Stimulated activated CD4-positive, alpha-beta T cell treated with anti-CD3 and anti-CD28 coated beads, Interleukin-15, amount 100 ng/mL, for 1 hour (primary cell): ENCODE data around the gene CORO7.
"Not testable (repeated sequence)": the region's sequence is repeated elsewhere in the genome, so short reads cannot be mapped to it uniquely, and the experiment has no call there.

Experiments
- DNase-seq, 2 donors: peaks; one replicate each; pipeline ENCODE4 v3.0.0-alpha.2; 2020; ENCODE audit warnings: low read depth in 1 of 2, low spot score in 1 of 2

Gene CORO7

DNA sequence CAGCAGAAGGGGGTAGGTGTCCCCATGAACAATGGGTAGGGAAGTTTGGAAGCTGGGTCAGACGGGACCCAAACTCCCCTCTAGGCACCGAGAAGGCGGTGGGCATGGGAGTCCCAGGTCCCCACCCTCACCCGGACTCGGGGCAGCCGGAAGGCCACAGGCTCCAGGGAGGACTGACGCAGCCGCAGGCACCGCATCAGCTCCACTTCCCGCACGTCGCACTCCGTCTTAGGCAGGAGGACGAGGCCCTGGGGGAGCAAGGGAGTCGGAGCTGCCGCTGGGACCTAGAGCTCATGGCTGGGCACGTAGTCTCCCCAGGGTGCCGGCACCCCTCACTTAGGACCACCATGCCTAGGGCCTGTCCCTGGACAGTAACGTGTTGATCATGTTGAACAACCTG lies 58.2 kb downstream of the CORO7 start:
- DNase-seq = no peak

DNA sequence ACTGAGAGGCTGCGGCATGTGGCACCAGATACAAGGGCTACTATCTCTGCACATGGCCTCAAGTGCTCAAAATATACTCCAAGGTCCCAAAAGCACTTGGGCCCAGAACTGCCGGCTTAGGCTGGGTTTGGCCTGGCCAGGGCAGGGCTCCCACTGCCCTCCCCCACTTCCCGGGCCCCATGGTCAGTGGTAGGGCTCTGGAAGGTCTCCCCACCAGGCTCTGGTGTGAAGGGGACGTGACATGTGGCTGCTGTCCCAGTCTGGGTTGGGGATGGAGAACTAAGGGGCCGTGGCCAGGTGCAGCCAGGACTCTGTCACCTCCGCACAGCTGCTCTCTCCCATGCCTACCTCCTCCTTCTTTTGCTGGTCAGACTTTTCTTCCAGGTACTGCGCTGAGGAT lies 59.6 kb downstream of the CORO7 start:
- DNase-seq = no peak

DNA sequence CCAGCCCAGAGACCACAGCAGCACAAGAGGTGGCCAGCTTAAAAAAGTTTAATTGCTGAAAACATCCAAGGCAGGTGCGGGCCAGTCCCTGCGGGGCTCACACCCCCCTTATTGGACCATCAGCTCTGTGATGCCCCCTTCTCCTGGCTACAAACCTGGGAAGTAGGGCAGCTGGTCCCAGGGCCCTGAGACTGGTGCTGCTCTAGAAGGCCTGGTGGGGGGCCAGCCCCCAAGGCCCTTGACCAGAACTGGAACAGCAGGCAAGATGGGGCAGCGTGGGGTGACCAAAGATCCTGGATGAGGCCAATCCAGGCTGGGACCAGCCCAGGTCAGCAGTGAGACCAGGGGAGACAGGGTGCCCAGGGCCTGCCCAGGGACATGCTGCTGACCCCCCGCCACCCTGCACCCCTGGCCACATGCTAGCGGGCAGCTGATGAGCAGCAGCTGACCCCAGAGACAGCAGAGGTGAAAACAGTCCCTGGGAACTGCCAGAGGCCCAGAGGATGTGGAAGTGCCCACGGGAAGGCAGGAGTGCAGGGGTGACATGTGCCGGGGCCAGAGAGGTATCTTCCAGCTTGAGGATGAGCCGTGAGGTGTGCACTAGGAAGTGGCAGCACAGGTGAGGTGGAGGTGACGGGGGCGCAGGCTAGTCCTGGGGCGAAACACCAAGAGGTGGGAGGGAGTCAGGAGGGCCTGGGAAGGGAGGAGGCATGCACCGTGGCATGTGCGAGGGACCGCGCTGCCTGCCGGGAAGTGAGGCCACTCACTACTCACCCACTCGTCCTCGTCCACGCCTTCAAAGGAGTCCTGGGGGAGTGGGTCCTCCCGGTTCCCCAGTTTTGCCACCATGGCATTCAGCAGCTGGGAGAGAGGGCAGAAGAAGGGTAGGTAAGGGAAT lies 61.6 kb downstream of the CORO7 start:
- no peak for DNase-seq

DNA sequence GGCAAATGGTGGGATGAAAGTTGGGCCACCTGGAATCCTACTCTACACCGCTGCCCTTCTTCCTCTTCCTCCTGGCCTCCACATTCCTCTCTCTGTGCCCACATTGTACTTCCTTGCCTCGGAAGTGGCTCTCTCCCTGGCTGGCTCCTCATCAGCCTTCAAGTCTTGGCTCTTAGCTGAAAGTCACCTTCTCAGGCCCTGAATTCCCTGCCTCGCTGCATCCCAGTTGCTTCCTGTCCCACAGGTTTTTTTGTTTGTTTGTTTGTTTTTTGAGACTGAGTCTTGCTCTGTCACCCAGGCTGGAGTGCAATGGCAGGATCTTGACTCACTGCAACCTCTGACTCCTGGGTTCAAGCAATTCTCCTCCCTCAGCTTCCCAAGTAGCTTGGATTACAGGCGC lies 62.7 kb downstream of the CORO7 start:
- no peak for DNase-seq

DNA sequence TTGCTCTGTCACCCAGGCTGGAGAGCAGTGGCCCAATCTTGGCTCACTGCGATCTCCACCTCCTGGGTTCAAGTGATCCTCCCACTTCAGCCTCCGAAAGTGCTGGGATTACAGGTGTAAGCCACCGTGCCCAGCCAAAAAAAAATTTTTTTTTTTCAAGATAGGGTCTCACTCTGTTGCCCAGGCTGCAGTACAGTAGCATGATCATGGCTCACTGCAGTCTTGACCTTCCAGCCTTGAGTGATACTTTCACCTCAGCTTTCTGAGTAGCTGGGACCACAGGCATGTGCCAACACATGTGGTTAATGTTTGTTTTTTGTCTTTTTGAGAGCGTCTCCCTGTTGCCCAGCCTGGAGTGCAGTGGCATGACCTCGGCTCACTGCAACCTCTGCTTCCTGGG lies 63.6 kb downstream of the CORO7 start:
- DNase-seq = no peak

DNA sequence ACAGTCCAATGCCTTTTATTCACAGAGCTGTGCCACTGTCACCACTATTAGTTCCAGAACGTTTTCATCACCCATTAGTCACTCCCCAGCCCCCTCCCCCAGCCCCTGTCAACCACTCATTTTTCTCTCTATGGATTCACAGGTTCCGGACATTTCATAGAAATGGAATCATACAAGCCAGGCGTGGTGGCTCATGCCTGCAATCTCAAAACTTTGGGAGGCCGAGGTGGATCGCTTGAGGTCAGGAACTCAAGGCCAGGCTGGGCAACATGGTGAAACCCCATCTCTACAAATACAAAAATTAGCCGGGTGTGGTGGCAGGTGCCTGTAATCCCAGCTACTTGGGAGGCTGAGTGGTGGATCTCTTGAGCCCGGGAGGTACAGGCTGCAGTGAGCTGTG lies 64.5 kb downstream of the CORO7 start:
- DNase-seq = no peak

DNA sequence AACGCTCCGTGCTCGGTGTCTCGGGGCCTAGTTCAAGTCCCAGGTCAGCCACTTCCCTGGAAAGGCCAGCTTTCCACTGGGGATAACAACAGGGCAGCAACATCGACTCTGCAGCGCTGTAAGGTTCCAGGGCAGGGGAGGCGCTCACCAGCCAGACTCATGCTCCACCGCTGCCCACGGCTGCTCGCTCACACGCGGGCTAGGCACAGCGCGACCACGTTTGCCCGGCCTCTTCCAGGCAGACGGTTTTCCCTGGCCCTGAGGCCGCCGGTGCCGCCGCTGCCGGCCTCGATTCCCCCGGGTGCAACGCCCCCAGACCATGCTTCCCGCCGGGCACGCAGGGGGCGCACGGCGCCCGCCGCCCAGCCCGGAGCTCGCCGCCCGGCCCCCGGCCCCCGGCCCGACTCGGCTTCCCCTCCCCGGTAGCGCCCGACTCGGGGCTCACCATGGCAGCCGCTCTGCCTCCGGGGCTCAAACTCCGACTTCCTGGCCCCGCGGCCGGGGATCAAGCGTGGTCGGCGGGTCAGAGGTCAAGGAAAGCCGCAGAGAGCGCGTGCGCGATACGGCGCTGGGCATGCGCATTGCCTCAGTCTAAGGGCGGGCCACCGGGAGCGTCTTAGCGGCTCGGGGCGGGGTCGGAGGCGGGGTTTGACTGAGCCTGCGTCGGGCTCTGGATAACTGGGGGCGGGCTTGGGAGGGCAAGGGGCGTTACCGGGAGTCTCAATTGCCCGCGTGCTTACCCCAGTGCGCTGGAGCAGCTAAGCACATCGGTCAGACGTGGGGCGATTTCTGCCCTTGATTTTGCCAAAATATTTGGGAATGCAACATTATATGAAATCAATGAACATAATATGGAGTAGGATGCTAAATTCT lies 65.4 kb downstream of the CORO7 start, which contains the start of gene PAM16:
TSS of gene PAM16 (minus strand) at position 535 of the 873 bp plus-strand sequence. CDS start at position 448, 87 bp downstream.
- DNase-seq = peak; percentile 96 to 99

DNA sequence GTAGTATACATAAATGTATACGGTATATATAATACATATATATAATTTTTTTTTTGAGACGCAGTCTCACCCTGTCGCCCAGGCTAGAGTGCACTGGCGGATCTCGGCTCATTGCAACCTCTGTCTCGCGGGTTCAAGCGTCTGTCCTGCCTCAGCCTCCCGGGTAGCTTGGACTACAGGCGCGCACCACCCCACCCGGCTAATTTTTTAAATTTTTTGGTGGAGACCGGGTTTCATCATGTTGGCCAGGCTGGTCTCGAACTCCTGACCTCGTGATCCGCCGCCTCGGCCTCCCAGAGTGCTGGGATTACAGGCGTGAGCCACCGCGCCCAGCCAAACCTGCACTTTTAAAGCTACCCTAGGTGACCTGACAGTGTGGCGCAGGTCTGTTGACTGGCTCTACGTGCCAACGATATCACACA lies 66.0 kb downstream of the CORO7 start:
- DNase-seq = no peak

DNA sequence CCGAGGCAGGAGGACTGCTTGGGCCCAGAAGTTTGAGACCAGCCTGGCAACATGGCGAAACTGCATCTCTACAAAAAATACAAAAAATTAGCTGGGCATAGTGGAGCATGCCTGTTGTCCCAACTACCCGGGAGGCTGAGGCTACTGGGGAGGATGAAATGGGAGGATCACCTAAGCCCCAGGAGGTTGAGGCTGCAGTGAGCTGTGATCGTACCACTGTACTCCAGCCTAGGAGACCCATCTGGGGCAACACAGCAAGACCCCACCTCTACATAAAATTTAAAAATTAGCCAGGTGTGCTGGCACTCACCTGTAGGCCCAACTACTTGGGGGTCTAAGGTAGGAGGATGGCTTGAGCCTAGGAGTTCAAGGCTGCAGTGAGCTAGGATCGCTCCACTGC lies 67.1 kb downstream of the CORO7 start:
- no peak for DNase-seq

DNA sequence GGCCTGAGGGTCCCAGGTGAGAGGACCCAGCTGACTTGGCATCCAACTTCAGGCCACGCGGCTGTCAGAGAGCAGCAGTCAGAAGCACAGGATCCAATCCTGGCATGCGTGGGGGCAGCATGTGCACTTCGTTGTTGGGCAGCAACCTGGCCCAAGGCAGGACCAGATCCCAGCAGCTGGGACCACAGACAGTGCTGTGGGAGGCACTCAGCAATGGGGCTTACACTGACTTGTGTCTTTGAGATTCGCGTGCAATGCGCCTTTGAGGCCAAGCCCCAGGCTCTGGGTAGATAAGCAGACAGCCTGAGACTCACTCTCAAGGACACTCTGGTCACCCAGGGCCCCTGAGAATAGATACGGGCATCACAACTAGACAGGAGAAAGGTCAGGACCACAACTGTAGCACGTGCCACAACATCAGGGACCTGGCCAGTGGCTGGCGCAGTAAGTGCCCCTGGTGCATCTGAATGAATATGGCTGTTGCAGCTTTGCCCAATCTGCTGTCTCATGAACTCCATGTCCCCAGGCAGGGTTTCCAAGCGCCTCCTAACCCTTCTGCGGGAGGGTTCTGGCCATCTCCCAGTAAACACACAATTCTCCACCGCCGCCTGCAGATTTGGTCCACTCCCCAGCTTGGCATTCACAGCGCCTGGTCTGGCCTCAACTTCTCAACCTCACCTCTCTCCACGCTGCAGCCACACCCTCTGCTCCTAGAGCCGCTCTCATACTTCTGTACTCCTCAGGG lies 68.5 kb downstream of the CORO7 start:
- no peak for DNase-seq

DNA sequence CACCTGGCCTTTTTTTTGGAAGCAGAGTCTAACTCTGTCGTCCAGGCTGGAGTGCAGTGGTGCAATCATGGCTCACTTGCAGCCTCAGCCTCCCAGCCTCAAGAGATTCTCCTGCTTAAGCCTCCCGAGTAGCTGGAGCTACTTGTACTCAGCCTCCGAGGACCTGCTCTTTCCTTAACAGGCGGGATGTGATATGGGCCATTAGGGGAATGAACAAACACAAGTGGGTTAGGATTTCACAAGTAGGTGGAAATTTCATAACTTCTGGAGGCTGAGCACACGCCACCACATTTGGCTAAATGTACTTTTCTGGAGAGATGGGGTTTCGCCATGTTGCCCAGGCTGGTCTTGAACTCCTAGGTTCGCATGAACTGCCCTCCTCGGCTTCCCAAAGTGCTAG lies 69.4 kb downstream of the CORO7 start:
- no peak for DNase-seq

DNA sequence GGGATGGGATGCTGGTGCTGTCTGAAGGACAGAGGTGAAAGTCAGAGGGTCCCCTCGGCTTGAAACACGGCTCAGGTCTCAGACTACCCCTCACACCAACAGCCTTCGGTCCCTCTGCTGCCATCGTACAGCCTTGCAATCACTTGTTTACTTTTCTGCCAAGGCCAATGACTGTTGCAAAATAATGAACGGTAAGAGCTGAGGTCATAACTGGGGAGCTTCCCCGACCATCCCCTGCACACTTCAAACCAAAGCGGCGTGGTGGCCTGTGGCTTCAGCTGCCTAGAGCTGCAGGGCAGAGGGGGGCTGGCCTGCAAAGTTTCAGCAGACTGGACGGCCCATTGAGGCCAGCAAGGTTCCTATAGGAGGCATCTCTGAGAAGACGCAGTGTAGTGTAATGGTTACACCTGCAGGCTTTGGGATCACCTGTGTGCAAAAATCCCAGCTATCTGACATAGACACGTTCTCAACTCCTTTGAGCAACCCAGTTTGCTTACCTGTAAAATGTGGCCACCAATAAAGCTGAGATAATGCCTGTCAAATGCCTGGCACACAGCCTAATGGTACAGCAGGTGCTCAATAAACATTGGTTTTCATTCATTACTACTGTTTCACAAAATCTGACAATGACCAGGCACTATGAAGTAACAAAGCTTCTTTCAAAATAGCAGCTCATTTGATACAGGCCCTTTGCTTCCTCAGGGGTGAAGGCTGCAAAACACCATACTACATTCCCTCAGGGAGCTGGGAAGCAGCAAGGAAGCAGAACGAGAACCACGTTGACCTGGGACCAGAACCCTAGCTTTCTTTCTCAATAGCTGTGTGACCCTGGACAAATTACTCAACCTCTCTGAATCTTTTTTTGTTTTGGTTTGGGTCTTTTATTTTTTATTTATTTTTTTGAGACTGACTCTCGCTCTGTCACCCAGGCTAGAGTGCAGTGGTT lies 70.3 kb downstream of the CORO7 start:
- no peak for DNase-seq

DNA sequence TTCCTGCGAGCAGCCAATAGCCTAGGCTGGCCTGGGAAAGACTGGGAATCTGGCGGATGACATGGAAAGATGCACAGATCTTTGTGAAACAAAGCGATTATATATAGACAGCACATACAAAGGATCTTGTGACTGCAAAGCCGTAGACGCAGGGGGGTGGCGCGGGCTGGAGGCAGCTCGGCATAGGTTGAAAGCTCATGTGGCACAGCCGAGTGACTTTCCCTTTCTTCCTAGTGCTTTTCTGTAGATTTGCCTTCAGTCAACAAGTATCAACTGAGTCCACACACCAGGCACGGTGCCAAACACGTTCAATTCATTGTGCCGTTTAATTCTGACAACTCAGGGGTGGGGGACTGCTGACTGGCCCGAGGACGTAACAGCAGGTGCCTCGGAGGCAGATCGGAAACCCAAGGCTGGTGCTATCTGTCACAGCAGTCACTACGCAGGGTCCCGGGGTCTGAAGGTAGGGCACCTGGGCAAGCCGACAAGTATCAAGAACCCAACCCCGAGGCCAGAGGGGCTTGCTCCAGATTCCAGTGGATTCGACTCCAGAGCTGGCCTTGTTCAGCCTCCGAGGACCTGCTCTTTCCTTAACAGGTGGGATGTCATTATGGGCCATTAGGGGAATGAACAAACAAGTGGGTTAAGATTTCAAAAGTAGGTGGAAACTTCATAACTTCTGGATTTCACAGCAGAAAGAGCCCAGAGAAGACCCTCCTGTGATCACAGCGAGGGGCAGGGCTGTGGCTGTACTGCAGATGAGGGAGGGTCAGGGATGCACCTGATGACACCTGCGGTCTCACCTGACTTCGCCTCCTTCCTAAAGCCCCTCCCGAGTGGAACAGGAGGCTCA lies 71.2 kb downstream of the CORO7 start:
- DNase-seq = no peak

DNA sequence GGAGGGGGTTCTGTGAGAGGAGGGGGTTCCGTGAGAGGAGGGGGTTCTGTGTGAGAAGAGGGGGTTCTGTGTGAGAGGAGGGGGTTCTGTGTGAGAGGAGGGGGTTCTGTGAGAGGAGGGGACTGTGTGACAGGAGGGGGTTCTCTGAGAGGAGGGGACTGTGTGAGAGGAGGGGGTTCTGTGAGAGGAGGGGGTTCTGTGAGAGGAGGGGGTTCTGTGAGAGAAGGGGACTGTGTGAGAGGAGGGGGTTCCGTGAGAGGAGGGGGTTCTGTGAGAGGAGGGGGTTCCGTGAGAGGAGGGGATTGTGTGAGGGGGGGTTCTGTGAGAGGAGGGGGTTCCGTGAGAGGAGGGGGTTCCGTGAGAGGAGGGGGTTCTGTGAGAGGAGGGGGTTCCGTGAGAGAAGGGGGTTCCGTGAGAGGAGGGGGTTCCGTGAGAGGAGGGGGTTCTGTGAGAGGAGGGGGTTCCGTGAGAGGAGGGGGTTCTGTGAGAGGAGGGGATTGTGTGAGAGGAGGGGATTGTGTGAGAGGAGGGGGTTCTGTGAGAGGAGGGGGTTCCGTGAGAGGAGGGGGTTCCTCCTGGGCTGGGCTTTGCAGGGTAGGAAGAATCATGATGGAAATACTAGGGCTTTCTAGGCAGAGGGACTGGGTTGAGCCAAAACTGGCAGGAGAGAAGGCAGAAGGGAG lies 72.0 kb downstream of the CORO7 start:
- not testable (repeated sequence) for DNase-seq

DNA sequence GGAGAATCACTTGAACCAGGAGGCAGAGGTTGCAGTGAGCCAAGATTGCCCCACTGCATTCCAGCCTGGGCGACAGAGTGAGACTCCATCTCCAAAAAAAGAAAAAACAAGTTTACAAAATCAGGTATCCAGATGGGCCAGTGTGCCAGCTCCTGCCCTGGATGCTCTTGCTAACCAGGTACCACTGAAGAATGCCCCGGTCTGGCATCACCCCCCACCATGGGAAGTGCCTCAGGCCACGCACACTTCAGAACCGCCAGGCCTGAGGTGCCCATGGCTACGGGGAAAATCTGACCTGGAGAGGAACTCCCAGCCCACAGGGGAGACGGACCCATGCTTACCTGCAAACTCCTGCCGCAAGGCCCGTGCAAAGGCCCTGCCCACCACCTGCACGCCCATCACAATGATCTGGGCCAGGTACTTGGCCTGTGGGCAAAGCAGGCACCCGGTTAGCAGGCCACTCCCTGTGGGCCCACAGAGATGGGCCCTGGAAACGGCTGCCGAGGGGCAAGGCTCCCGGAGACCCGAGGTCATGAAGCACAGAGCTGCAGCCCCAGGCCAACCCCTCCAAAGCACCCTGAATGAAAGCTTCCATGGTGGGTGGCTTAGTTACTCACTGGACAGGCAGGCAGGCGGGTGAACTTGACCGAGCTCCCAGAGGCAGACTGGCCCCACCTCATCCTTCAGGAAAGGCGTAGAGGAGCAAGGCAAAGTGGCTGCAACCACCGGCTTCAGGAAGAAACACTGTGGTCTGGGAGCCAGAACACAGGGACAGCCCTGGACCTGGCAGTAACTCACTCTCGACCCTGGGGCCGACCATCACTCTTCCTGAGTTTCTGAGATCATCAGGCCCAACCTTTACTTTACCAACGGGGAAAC lies 73.3 kb downstream of the CORO7 start:
- no peak for DNase-seq

DNA sequence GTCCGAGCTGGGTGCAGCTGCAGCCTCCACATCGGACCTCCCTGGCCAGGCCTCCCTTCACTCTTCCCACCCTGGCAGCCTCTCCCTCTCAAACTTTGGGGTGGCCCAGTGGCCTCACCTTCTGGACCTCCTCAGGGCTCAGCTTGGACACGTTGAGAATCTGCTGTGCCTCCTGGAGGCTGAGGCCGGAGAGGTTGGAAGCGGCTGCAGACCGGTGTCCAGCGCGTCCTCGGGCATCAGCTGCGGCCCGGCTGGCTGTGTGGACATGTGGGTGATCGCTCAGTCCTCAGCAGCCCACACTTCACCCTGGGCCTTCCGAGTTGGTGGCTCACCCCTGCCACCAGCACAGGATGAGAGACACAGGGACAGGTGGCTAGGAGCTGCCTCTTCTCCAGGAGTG lies 75.1 kb downstream of the CORO7 start:
- DNase-seq = no peak

DNA sequence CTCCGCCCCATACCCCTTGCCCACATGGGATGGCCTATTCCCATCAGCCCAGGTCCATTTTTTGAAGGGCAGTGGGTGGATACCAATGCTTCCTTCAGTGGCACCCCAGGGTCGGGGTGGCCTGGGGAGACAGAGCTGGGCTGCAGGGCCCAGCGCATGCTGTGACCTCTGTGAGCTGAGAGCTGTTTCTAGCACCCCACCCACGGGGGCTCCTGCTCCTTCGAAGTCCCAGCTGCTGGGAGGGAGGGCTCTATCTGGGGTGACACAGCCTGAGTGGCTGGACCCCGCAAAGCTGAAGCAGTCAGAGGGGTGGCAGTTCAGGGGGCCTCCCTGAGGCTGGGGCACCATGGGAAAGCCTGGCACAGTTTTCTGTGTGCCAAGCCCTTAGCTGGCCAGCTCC lies 76.0 kb downstream of the CORO7 start:
- no peak for DNase-seq

DNA sequence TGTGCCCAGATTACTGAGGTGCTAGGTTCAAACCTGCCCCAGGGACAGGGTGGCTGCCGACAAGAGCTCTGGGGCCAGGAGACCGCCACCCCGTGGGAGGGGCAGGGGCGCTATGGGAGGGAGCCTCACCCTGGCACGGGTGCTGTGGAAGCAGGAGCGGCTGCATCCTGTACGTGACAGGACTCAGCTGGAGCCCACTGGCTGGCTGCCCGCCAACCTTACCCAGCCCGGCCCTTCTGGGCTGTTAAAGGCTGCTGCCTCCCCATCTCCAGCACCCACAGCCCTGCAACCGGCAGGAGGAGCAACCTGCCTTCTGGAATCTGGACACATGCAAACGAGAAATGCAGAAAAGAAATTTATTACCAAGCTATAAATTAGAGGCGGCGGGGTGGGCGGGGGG lies 76.5 kb downstream of the CORO7 start:
- DNase-seq = no peak
